Type B pancreatic cell (in vitro differentiated cells): ENCODE data around the gene GNGT2. TPM values are rescaled to one million over a fixed set of nuclear protein-coding genes. Genes with fewer than 3 reads are reported as not detected.
"Not testable (repeated sequence)": the region's sequence is repeated elsewhere in the genome, so short reads cannot be mapped to it uniquely, and the experiment has no call there.

Experiments used
- DNase-seq: peaks from one replicate; pipeline ENCODE4 v3.0.0; 2021; ENCODE audit warnings: mixed read lengths; ENCODE audit not compliant: unreplicated experiment; ENCODE audit errors: extremely low spot score
- H3K27ac Mint-ChIP-seq: 2 replicates; pipeline ENCODE4 v1.8.0; 2021; ENCODE audit warnings: mild to moderate bottlenecking, mixed read lengths
- H3K27me3 Mint-ChIP-seq: 2 replicates; pipeline ENCODE4 v1.8.0; 2021; ENCODE audit warnings: mixed read lengths
- H3K36me3 Mint-ChIP-seq: 2 replicates; pipeline ENCODE4 v1.8.0; 2021; ENCODE audit warnings: mixed read lengths
- H3K4me1 Mint-ChIP-seq: one replicate; pipeline ENCODE4 v1.8.0; 2021; ENCODE audit warnings: mixed read lengths; ENCODE audit not compliant: unreplicated experiment
- H3K4me3 Mint-ChIP-seq: 2 replicates; pipeline ENCODE4 v1.8.0; 2021; ENCODE audit warnings: mild to moderate bottlenecking, mixed read lengths
- H3K9me3 Mint-ChIP-seq: 2 replicates; pipeline ENCODE4 v1.8.0; 2021; ENCODE audit warnings: mixed read lengths
- CTCF ChIP-seq: fragments of 200-600 bp; sonication (generic); conservative IDR thresholded peaks from 2 replicates; pipeline ENCODE4 v1.5.0; 2021; ENCODE audit warnings: antibody characterized with exemption, mild to moderate bottlenecking
- total RNA-seq: library from RNA; stranded (reverse); gene quantifications from 2 replicates; pipeline ENCODE4 v1.2.1, GENCODE V29; 2021; ENCODE audit warnings: low replicate concordance

Gene GNGT2
- total RNA-seq, 1 donor from 2014 or later = 0.34 TPM

GRCh38 chr17:49183801-49184200, 26.6 kb downstream of the GNGT2 start:
- H3K4me3 Mint-ChIP-seq = no peak overlapping the region
- no peaks in the 10 kb centered on the region for H3K9me3 Mint-ChIP-seq
- H3K27me3 Mint-ChIP-seq = peaks cover 4% of the 10 kb centered on the region
- TF ChIP-seq CTCF = no peak
- H3K27ac Mint-ChIP-seq = no peak overlapping the region
- H3K4me1 Mint-ChIP-seq = no peaks in the 10 kb centered on the region
- DNase-seq = no peak
- H3K36me3 Mint-ChIP-seq = no peaks in the 10 kb centered on the region

DNA sequence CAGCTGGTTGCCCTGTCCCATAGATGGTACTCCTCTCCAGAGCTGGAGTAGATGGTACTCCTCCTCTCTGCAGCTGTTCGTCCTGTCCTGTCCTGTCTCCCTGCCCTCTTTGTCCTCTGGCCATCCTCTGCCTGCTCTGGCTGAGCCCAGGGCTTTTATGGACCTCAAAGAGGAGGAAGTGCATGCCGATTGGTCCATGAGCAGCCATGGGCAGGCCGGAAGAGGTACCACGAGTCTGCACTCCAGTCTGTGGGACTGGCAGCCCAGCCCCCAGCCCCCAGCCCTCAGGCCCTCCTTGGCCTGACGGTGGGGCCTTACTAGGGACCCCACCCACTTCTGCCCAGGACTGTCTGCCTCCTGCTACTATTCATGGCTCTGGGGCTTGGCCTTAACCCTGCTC, 27.0 kb downstream of the GNGT2 start:
- H3K4me3 Mint-ChIP-seq = no peak overlapping the region
- DNase-seq = no peak
- no peak overlapping the region for H3K27ac Mint-ChIP-seq
- peaks cover 4% of the 10 kb centered on the region for H3K27me3 Mint-ChIP-seq
- no peak for TF ChIP-seq CTCF
- no peaks in the 10 kb centered on the region for H3K9me3 Mint-ChIP-seq
- H3K4me1 Mint-ChIP-seq = no peaks in the 10 kb centered on the region
- H3K36me3 Mint-ChIP-seq = no peaks in the 10 kb centered on the region

DNA sequence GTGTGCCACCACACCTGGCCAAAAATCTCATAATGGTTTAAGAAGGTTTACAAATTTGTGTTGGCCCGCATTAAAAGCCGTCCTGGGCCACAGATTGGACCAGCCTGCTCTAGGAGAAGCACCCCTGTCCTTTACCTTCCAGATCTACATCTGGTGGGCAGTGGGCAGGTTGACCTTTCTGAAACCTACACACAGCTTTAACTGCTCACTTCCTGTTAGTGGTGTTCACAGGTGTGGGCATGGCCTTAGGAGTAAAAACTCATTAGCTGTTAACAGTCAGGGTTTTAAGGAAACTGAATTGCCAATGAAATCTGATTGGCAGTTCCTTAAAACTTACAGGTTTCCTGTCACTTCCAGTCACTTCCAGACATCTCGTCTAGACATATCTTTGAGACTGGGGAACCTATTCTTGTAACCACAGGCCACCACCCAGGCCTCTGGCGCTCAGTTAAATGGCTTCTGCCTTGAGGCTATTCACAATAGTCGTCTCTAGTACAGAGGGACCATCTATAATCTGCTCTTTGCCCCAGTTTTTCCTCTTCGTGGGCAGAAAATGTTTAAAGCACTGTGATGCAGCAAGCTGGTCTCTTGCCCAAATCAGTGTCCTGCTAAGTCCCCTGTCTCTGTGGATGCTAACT, 29.3 kb downstream of the GNGT2 start:
- no peaks in the 10 kb centered on the region for H3K36me3 Mint-ChIP-seq
- no peak for DNase-seq
- peaks cover 4% of the 10 kb centered on the region for H3K27me3 Mint-ChIP-seq
- no peak overlapping the region for H3K27ac Mint-ChIP-seq
- TF ChIP-seq CTCF = no peak
- H3K9me3 Mint-ChIP-seq = no peaks in the 10 kb centered on the region
- H3K4me3 Mint-ChIP-seq = no peak overlapping the region
- no peaks in the 10 kb centered on the region for H3K4me1 Mint-ChIP-seq

- Mint-ChIP-seq H3K36me3 (no peaks in the 10 kb centered on the region), H3K4me1 (no peaks in the 10 kb centered on the region), H3K4me3 (no peak overlapping the region), H3K9me3 (peaks cover 6% of the 10 kb centered on the region), H3K27me3 (peaks cover 6% of the 10 kb centered on the region), H3K27ac (no peak overlapping the region)
- peak; percentile 81 for TF ChIP-seq CTCF
- no peak for DNase-seq
These were observed 30.1 kb downstream of the GNGT2 start for GRCh38 chr17:49180303-49180702.

DNA sequence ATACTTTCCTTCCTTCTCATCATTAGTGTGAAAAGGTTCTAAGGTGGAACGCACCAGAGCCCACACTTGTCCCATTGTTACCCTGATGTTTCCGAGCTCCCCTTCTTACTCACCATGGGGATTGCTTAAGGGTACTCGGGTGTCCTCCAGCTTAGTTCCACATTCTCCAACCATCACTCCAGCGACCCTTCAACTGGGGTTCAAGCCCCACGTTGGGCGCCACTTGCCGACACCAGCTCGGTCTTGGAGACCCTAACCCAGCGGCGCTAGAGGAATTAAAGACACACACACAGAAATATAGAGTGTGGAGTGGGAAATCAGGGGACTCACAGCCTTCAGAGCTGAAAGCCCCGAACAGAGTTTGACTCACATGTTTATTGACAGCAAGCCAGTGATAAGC, 34.4 kb downstream of the GNGT2 start:
- peaks cover 24% of the 10 kb centered on the region for H3K27me3 Mint-ChIP-seq
- not testable (repeated sequence) for H3K4me1 Mint-ChIP-seq, H3K4me3 Mint-ChIP-seq, H3K27ac Mint-ChIP-seq, H3K36me3 Mint-ChIP-seq, DNase-seq
- H3K9me3 Mint-ChIP-seq = peaks cover 14% of the 10 kb centered on the region

DNA sequence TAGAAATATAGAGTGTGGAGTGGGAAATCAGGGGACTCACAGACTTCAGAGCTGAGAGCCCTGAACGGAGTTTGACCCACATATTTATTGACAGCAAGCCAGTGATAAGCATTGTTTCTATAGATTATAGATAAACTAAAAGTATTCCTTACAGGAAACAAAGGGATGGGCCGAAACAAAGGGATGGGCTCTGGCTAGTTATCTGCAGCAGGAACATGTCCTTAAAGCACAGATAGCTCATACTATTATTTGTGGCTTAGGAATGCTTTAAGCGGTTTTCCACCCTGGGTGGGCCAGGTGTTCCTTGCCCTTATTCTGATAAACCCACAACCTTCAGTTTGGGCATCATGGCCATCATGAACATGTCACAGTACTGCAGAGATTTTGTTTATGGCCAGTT, 39.7 kb downstream of the GNGT2 start:
- DNase-seq, H3K27ac Mint-ChIP-seq, H3K4me1 Mint-ChIP-seq, H3K4me3 Mint-ChIP-seq, H3K36me3 Mint-ChIP-seq: not testable (repeated sequence)
- Mint-ChIP-seq H3K27me3 (peaks cover 60% of the 10 kb centered on the region), H3K9me3 (peaks cover 11% of the 10 kb centered on the region)

DNA sequence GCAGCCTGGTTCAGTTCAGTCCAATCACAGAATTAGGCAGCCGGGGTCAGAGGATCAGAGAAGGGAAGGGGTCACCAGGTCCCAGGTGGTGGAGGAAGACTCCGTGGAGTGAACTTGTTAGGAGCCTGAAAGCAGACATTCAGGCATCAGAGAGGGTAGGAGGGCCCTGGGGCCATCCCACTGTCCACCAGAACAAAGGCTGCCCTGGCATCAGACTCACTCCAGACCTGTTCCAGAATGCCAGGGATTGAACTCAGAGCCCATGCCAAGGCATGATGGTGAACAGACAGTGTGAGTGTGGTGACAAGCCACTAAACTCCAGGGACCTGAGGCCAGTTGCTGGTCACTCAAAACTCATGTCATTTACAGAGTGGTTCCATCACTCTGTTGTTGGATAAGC, 40.2 kb downstream of the GNGT2 start:
- Mint-ChIP-seq H3K4me1 (no peaks in the 10 kb centered on the region), H3K4me3 (no peak overlapping the region), H3K9me3 (peaks cover 8% of the 10 kb centered on the region), H3K36me3 (no peaks in the 10 kb centered on the region), H3K27me3 (peaks cover 60% of the 10 kb centered on the region), H3K27ac (no peak overlapping the region)
- DNase-seq = no peak
- no peak for TF ChIP-seq CTCF
